Bronchial smooth muscle cell (primary cell): ENCODE data around the gene PPP6R2. TPM values are rescaled to one million over a fixed set of nuclear protein-coding genes. Genes with fewer than 3 reads are reported as not detected.

Source experiments
- total RNA-seq: library from RNA; depleted of rRNA; stranded (reverse); fragments of >200 nt; gene quantifications from 2 replicates; pipeline ENCODE4 v1.2.1, GENCODE V29; 2014

PPP6R2 gene, protein sequence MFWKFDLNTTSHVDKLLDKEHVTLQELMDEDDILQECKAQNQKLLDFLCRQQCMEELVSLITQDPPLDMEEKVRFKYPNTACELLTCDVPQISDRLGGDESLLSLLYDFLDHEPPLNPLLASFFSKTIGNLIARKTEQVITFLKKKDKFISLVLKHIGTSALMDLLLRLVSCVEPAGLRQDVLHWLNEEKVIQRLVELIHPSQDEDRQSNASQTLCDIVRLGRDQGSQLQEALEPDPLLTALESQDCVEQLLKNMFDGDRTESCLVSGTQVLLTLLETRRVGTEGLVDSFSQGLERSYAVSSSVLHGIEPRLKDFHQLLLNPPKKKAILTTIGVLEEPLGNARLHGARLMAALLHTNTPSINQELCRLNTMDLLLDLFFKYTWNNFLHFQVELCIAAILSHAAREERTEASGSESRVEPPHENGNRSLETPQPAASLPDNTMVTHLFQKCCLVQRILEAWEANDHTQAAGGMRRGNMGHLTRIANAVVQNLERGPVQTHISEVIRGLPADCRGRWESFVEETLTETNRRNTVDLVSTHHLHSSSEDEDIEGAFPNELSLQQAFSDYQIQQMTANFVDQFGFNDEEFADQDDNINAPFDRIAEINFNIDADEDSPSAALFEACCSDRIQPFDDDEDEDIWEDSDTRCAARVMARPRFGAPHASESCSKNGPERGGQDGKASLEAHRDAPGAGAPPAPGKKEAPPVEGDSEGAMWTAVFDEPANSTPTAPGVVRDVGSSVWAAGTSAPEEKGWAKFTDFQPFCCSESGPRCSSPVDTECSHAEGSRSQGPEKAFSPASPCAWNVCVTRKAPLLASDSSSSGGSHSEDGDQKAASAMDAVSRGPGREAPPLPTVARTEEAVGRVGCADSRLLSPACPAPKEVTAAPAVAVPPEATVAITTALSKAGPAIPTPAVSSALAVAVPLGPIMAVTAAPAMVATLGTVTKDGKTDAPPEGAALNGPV
- 44.6 and 45.2 TPM in 2 replicates for total RNA-seq

DNA sequence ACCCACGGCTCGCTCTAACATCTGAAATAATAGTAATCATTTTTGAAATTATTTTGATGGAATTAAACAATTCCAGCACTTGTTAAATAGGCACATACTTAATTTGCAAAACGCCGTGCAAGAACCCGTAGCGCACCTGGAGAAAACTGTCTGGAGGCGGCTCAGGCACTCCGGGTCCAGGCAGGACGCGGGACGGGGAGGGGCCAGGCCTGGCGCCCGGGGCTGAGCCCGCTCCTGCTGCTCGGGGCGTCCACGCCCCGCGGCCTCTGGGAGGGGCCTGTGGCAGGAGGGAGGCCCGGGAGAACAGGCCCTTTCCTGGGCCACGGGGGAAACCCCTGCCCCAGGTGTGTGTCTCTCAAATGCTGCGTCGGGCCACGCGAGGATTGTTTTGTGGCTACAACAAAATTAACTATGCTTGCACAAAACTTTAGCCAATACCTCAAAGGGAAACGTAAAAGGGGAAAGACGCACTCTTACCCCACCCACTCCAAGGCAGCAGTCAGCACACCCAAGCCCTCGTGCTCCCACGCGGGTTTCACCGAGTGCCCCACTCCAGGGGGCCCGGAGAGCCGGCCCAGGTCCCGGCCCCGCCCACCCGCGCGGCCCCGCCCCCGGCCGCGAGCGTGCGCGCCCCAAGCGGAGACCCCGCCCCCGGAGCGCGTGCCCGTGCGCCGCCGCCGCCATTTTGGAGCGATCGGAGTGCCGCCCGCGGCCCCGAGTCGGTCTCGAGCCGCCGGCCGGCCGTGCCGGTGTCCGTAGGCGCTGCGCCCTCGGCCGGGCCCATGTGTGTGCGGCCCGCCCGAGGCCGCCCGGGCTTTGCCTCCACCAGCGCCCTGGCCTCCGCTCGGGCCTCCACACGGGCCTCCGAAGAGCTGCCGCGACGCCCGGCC, at the start of gene PPP6R2:
Gene PPP6R2, plus strand, starts transcription at position 677 of the 890 bp plus-strand sequence. CDS start 50,582 bp downstream, outside the sequence.

DNA sequence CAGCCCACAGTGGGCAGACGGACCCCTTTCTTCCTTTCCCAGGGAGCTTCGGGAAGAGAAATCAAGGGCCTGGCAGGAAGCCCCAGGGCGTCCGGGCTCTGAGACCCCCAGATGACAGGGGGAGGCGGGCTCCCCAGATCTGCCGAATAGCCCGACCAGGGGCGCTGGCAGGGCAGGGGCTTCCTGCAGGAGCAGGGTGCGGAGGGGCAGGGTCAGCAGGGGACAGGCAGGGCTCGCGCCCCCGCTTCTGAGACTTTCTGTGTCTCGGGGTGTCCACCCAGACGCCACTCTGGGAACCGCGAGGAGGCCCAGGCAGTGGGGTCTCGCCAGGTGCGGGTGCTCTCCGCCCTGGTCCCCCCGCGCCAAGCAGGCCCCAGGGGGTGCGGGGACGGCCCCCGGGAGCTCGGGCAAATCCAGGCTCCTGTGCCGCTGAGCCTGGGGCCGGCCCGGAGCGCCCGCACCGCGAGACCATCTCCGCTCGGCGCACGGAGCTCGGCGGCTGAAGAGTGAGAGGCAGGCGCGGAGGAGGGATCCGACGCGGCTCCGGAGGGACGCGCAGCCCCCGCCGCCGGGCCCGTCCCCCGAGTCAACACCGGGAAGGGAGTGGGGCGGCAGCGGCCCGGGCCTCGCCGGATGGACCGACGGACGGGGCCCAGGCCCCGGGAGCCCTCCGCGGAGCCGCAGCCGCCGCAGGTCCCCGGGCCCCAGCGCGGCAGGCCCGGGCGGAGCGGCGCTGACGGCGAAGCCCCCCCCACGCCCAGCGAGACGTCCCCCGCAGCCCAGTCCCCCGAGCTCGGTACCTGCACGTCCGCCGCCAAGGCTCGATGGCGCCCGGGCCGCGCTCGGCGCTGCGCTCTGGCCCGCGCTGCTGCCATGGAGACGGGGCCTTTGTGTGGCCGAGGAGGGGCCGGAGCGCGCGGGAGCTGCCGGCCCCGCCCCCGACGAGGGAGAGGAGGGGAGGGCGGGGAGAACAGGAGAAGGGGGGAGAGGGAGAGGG, 36.1 kb upstream of the PPP6R2 start, which contains the start of gene PLXNB2:
Gene PLXNB2, minus strand, starts transcription at position 894 of the 997 bp plus-strand sequence. CDS start 17,062 bp downstream, outside the sequence.

DNA sequence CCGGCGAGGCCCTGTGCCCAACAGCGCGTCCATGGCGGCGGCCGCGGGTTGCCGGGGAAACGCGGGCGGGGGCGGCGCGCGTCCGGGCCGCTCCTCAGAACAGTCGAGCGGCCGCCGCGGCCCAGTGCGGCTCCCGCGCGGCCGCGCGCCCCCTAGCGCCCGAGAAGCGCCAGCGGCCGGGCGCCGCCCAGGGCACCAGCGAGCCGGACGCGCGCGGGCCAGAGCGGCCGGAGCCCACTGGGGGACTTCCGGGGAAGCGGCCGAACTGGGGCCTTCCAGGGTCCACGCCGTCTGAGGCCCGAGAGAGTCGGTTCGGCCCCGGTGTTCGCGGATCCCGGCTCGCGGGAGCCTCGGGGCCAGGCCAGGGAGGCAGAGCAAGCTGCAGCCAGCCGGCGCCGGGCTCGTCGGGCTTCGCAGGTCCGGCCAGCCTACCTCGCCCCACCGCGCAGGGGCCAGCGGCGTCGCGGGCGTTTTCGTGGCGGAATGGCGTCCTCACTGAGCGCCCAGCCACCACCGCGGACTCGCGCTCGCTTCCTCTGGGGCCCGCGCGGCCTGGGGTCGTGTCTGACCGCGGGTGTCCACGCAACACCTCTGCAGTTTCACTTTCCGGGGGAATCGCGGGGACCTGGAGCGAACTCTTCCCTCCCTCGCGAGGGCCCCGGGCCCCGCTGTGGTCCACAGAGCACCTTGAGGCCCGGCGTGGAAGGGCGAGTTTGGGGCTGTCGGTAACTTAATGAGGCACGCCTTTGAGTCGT, 16.0 kb upstream of the PPP6R2 start, which contains the start of gene DENND6B:
Gene DENND6B, minus strand, starts transcription at position 57 of the 755 bp plus-strand sequence. Its CDS starts 24 bp downstream, at position 33.

DNA sequence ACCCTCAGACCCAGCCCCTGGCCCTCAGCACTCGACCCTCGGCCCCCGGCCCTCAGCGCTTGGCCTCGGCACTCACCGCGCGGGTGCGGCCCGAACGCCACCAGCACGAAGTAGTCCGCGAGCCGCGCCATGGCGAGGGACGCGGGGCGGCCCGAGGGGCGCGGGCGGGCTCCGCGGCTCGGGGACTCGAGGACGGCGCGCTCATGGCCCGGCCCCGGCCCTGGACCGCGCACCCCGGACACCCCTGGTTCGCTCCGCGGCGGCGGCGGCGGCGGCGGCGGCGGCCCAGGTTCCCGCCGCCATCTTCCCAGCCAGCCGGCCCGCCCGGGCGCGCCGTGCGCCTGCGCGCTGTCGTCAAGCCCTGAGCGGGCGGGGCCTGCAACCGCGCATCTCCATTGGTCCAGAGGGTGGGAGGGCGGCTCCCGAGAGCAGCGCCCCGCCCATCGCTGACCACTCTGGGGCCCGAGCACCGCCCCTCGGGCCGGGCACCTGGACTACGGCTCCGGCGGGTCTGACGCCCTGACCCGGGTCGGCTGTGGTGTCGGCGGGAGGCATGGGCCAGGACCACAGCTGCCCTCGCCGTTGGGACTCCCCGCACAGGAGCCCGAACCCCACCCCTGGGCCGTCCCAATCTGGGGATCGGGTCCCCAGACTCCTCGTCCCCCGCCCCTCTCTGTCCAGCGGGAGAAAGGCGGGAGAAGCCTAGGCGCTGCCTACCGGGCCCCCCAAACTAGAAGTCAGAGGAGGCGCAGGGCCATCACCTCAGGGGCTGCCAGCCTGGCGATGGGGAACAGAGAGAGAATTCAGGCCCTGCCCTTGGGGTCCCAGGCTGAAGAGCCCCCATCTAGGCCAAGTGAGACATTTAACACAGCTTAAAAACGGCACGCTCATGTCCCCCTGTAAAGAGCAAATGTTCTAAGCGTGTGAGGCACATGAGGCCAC, 131.9 kb downstream of the PPP6R2 start, which contains the start of gene SBF1:
Gene SBF1, minus strand, starts transcription at position 326 of the 942 bp plus-strand sequence. Its CDS starts 195 bp downstream, at position 131.

DNA sequence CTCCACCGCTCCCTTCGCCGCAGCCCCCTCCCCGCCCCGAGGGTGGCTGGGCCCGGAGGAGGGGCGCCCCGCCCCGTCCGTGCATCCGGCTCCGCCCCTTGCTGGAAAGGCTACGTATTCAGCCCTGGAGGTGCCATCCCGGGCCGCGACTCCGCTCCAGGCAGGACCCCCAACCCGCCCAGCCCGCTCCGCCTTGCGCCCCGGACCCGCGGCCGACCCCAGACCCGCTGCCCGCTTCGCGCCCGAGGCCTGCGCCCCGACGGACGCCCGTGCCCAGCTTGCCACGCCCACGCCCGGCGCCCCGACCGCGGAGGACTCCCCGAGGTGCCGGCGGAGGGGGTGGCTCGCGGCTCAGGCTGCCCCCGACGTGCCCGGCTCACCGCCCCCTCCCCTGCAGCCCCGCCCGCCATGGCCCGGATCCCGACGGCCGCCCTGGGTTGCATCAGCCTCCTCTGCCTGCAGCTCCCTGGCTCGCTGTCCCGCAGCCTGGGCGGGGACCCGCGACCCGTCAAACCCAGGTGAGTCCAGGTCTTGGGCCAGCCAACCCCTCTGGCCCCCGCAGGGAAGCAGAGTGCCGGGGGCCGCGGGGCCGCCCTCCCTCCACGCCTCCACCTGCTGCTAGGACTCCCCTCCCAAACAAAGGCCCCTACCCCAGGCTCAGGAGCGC, 138.4 kb downstream of the PPP6R2 start, which contains the start of gene ADM2:
Gene ADM2, plus strand, starts transcription at position 104 of the 667 bp plus-strand sequence. Its CDS starts 305 bp downstream, at position 409.

DNA sequence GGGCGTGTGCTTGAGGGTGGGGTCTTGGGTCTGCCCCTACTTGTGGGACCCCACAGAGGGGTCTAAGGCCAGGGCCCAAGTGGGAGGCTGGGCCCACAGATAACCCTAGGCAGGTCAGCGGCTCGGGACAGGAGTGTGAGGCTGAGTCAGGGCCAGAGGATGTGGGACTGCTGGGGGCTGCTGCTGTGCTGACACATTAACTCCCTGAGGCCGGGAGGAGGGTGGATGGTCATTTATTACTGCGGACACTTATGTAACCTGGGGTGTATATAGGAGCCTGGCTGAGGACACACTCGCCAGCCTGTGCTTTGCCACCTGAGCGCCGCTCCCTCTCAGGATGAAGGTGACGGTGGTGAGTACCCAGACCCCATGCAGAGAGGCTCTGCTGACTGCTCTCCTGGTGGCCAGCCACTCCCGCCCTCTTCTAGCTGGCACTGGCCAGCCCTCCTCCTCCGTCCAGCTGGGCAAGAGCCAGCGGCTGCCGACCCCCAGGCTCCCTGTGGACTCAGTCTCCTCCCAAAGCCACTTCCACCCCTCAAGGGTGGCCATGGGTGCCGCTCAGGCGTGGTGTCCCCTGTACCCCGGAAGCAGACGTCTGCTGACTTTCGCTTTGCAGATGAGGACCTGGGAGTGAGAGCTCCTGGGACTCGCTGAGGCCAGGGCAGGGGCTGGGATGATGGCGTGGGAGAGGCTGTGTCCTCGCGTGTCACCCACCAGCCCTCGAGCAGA, 143.6 kb downstream of the PPP6R2 start, which contains the start of gene MIOX:
Gene MIOX, plus strand, starts transcription at position 299 of the 729 bp plus-strand sequence. Its CDS starts 39 bp downstream, at position 338.

Other genes starting within 250 kb of the PPP6R2 start
- gene PANX2, start 172.6 kb upstream of the PPP6R2 start, total RNA-seq, result 0.16 and 0.52 TPM in 2 replicates
- gene TRABD, start 157.4 kb upstream of the PPP6R2 start, total RNA-seq, result 15.3 and 20.3 TPM in 2 replicates
- 18.0 and 23.0 TPM in 2 replicates for gene SELENOO, start 142.3 kb upstream of the PPP6R2 start, total RNA-seq
- 24.7 and 29.6 TPM in 2 replicates for gene TUBGCP6, start 98.3 kb upstream of the PPP6R2 start, total RNA-seq
- 25.7 and 37.8 TPM in 2 replicates for gene HDAC10, start 92.1 kb upstream of the PPP6R2 start, total RNA-seq
- 26.0 and 26.6 TPM in 2 replicates for gene MAPK12, start 81.6 kb upstream of the PPP6R2 start, total RNA-seq
- gene MAPK11, start 72.9 kb upstream of the PPP6R2 start, total RNA-seq, result 9.9 and 11.1 TPM in 2 replicates
- 127 and 183 TPM in 2 replicates for gene PLXNB2, start 35.7 kb upstream of the PPP6R2 start, total RNA-seq
- 1.8 and 2.4 TPM in 2 replicates for gene DENND6B, start 16.3 kb upstream of the PPP6R2 start, total RNA-seq
- gene SBF1, start 131.7 kb downstream of the PPP6R2 start, total RNA-seq, result 46.0 and 79.3 TPM in 2 replicates
- 0.16 and 0.86 TPM in 2 replicates for gene ADM2, start 138.2 kb downstream of the PPP6R2 start, total RNA-seq
- not detected in 2 replicates for gene MIOX, start 143.5 kb downstream of the PPP6R2 start, total RNA-seq
- 19.3 and 20.5 TPM in 2 replicates for gene LMF2, start 164.4 kb downstream of the PPP6R2 start, total RNA-seq
- gene NCAPH2, start 164.9 kb downstream of the PPP6R2 start, total RNA-seq, result 17.5 and 21.6 TPM in 2 replicates
- 2.6 and 2.8 TPM in 2 replicates for gene SCO2, start 182.3 kb downstream of the PPP6R2 start, total RNA-seq
- gene TYMP, start 186.7 kb downstream of the PPP6R2 start, total RNA-seq, result 8.8 and 18.3 TPM in 2 replicates
- 0.60 TPM in 1 of 2 replicates, not detected in the other for gene KLHDC7B, start 202.6 kb downstream of the PPP6R2 start, total RNA-seq
- gene SYCE3, start 219.6 kb downstream of the PPP6R2 start, total RNA-seq, result 0.94 TPM in 1 of 2 replicates, not detected in the other
- gene CPT1B, start 235.1 kb downstream of the PPP6R2 start, total RNA-seq, result 0.95 and 4.4 TPM in 2 replicates
- gene CHKB, start 239.5 kb downstream of the PPP6R2 start, total RNA-seq, result 15.1 and 21.3 TPM in 2 replicates